Tibial artery (tissue), 4 donors: Measurements from ENCODE around the gene ZFPM1.

Experiments used
- DNase-seq, 2 donors: peaks; one replicate each; pipeline ENCODE4 v3.0.0-alpha.2; 2019
- H3K27ac ChIP-seq, 2 donors: fragments of 200-600 bp; sonication (generic) in 1 of 2; 1 replicate in 1 of 2; 2 replicates in 1 of 2; pipeline ENCODE4 v1.5.1; 2018 to 2019; ENCODE audit warnings: mild to moderate bottlenecking in 1 of 2
- H3K27me3 ChIP-seq, 2 donors: fragments of 200-600 bp; sonication (generic) in 1 of 2; one replicate each; pipeline versions ENCODE4 v1.5.1 to v1.6.0; 2016 to 2019
- H3K36me3 ChIP-seq, 3 donors: fragments of 200-600 bp; sonication (generic) in 2 of 3; one replicate each; pipeline ENCODE4 v1.5.1; 2016 to 2019; ENCODE audit warnings: mild to moderate bottlenecking in 2 of 3
- H3K4me1 ChIP-seq, 4 donors: fragments of 200-600 bp; sonication (generic) in 2 of 4; 1 replicate in 3 of 4; 2 replicates in 1 of 4; pipeline ENCODE4 v1.5.1; 2016 to 2019
- H3K4me3 ChIP-seq, 2 donors: fragments of 200-600 bp; sonication (generic) in 1 of 2; 1 replicate in 1 of 2; 2 replicates in 1 of 2; pipeline ENCODE4 v1.5.1; 2018 to 2019; ENCODE audit warnings: mild to moderate bottlenecking in 2 of 2
- H3K9me3 ChIP-seq, 3 donors: fragments of 200-600 bp; sonication (generic) in 1 of 3; one replicate each; pipeline ENCODE4 v1.5.1; 2016 to 2019
- CTCF ChIP-seq, 2 experiments: fragments of 200-600 bp in 1 of 2; fragments of 450-650 bp in 1 of 2; IDR thresholded peaks; one replicate each; pipeline ENCODE4 v1.5.1; 2017 to 2019; ENCODE audit warnings: antibody characterized with exemption in 2 of 2, mild to moderate bottlenecking in 1 of 2, moderate library complexity in 1 of 2
- intact Hi-C: fragments of 100-400 bp; cut with DNase I; formaldehyde crosslinking; loops from one replicate; pipeline ENCODE4 v1.15.0; 2023; ENCODE audit warnings: low total_unique reads

Gene ZFPM1

DNA sequence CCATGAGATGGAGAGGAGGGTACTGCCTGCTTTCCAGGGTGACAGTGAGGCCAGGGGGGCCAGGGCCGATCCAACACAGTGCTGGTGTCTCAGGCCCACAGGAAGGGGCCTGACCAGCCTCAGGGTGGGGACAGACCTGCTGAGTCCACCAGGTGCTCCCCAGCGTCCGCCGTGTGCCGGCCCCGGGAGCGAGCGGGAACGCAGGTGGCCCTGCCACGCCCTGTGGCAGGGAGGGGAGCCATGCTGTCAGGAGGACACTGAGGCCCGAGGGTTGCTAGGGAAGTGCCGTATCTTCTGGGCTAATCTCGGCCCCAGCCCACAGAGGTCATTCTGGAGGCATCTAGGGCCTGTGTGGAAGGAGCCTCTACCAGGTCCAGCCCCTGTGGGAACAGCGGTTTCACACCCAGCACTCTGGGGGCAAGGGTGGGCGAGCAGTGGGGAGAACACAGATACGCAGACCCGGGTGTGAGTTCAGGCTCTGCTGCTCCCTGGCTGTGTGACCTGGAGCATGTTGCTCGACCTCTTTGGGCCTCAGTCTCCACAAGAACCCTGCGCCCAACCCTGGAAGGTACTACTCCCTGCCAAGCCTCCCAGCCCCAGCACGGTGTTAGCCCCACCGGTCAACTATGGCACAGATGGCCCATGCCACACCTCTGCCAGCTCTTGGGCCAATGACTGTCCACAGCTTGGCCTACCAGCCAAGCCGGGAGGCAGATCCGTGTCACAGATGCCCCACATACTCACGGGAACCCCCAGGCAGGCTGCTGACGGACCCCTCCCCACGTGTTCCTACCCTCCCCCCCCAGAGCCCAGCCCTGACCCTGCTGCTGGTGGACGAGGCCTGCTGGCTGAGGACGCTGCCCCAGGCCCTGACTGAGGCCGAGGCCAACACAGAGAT, 73.2 kb downstream of the ZFPM1 start:
- Histone ChIP-seq H3K4me3 (no peak overlapping the region), H3K27ac (no peak overlapping the region)
- intact Hi-C loops = loop anchor here (2.0 kb wide), 1 partner anchor 81 kb away; no protein-coding TSS in a partner anchor

DNA sequence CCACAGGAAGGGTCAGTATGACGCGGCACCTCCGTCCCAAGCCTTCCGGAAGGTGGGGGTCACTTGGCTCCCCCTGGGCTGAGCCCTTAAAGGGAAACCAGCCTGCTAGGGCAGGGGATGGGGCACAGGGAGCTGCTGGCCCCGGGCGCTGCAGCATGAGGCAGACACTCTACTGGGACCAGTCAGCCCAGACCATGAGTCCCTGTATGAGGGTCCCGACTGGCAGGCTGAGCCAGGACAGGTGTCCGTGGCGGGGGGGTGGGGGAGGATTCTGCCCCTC, 73.8 kb downstream of the ZFPM1 start:
- Histone ChIP-seq H3K27ac (no peak overlapping the region), H3K27me3 (peaks cover 0 to 52% of the 10 kb centered on the region in 2 donors), H3K36me3 (peaks cover 0 to 15% (median 0%) of the 10 kb centered on the region in 3 donors), H3K4me1 (peaks cover 0 to 32% (median 4%) of the 10 kb centered on the region in 4 donors), H3K4me3 (no peak overlapping the region), H3K9me3 (no peaks in the 10 kb centered on the region)
- DNase-seq = no peak
- intact Hi-C loops = loop anchor here (2.0 kb wide), 1 partner anchor 82 kb away; no protein-coding TSS in a partner anchor
- TF ChIP-seq CTCF (IDR thresholded peaks at IDR 0.05) = no peak

More for the DNA sequence above, 73.2 kb downstream of the ZFPM1 start:
- peaks cover 0 to 53% of the 10 kb centered on the region in 2 donors for H3K27me3 ChIP-seq
- no peak for TF ChIP-seq CTCF (IDR thresholded peaks at IDR 0.05)
- peaks cover 0 to 26% (median 4%) of the 10 kb centered on the region in 4 donors for H3K4me1 ChIP-seq
- peaks cover 0 to 15% (median 0%) of the 10 kb centered on the region in 3 donors for H3K36me3 ChIP-seq
- no peaks in the 10 kb centered on the region for H3K9me3 ChIP-seq
- no peak for DNase-seq

DNA sequence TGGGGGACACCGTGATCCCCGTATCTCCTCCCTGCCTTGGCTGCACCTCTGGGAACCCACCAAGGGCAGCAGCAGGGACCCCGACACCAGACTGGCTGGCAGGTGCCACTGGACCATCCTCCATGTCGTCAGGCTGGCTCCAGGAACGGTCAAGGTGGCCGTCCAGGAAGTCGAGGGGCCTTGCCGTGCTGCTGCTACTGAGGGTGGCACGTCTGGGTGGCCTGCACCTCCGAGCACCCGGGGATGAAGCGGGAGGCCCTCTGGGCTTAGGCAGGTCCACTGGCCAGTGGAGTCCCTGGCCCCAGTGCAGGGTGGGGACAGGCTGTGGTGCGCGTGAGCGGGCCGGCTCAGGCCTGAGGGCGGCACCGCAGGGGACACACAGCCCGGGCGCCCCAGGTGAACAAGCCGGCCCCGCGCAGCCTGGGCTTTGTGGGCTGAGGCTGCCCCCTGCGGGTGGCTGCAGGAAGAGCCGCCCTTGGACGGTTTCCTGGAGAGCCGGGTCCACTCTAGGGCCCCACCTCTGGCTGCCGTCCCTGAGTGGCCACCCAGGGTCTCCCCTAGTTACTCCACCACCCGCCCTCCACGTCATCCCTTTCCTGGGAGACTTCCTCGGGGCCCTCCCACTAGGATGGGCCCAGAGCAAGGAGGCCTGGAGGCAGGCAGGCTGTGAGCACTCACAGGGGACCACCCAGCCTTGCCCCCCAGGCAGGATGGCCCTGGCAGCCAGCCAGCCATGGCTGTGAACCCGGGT, 74.3 kb downstream of the ZFPM1 start:
- Histone ChIP-seq H3K27me3 (peaks cover 0 to 47% of the 10 kb centered on the region in 2 donors), H3K36me3 (peaks cover 0 to 15% (median 0%) of the 10 kb centered on the region in 3 donors), H3K4me3 (no peak overlapping the region), H3K27ac (no peak overlapping the region), H3K9me3 (no peaks in the 10 kb centered on the region), H3K4me1 (peaks cover 0 to 36% (median 6%) of the 10 kb centered on the region in 4 donors)
- intact Hi-C loops = loop anchor here (2.0 kb wide), 1 partner anchor 83 kb away; no protein-coding TSS in a partner anchor
- TF ChIP-seq CTCF (IDR thresholded peaks at IDR 0.05) = peak; percentile 81 to 83
- DNase-seq = no peak

GRCh38 chr16:88527937-88528743, 75.1 kb downstream of the ZFPM1 start:
- intact Hi-C loops = loop anchor here (2.0 kb wide), 1 partner anchor 83 kb away; no protein-coding TSS in a partner anchor
- Histone ChIP-seq H3K36me3 (peaks cover 0 to 15% (median 0%) of the 10 kb centered on the region in 3 donors), H3K9me3 (no peaks in the 10 kb centered on the region), H3K27ac (no peak overlapping the region), H3K4me3 (no peak overlapping the region), H3K27me3 (peaks cover 0 to 41% of the 10 kb centered on the region in 2 donors), H3K4me1 (peaks cover 0 to 43% (median 14%) of the 10 kb centered on the region in 4 donors)
- no peak for DNase-seq
- TF ChIP-seq CTCF (IDR thresholded peaks at IDR 0.05) = no peak

GRCh38 chr16:88528902-88529318, 75.8 kb downstream of the ZFPM1 start:
- H3K4me1 ChIP-seq = peaks cover 0 to 39% (median 17%) of the 10 kb centered on the region in 4 donors
- H3K27me3 ChIP-seq = peaks cover 0 to 34% of the 10 kb centered on the region in 2 donors
- intact Hi-C loops = no loop called here
- no peak for DNase-seq
- H3K36me3 ChIP-seq = peaks cover 0 to 15% (median 0%) of the 10 kb centered on the region in 3 donors
- H3K9me3 ChIP-seq = no peaks in the 10 kb centered on the region
- H3K27ac ChIP-seq = no peak overlapping the region
- no peak for TF ChIP-seq CTCF (IDR thresholded peaks at IDR 0.05)
- no peak overlapping the region for H3K4me3 ChIP-seq
